ENCODE measurements around the gene CDC25C. TPM values are rescaled to one million over a fixed set of nuclear protein-coding genes. Genes with fewer than 3 reads are reported as not detected.
A peak's percentile ranks its signal among the peaks of the same experiment; 100 is the strongest.

Gene CDC25C
- total and polyA plus RNA-seq, 9 of the 15 experiments (the other 6 are each of a cell fraction or from before 2014, with no cell fraction given): 19.1 to 63.7 (median 31.9) TPM

- ChIA-PET POLR2A (interaction anchor here (0.6 to 7.9 kb wide), 14 partner anchors 9 to 448 kb away, joined by 3 to 416 read pairs (median 4); partner anchors contain the start of genes BRD8, CDC23, KDM3B and KIF20A), CTCF (ENCODE audit: low intra/inter-chr PET ratio) (interaction anchor here (1.0 to 5.4 kb wide), 2 partner anchors 16 to 158 kb away, joined by 3 to 31 read pairs; partner anchors contain the start of genes KDM3B and KIF20A)
- DNase-seq (ENCODE audit: extremely low read depth in 1 of 4, low spot score in 3 of 4) (peak; percentile 78 to 94 (median 86)), ATAC-seq (peak; percentile 61), FAIRE-seq (peak; percentile 86)
- peak overlapping the region; percentile 97 for H3K27ac ChIP-seq (ENCODE audit: extremely low read depth, low read depth, low read length)
- intact Hi-C loops (cut with micrococcal nuclease) (no loop called here), in situ Hi-C loops (cut with MboI) (no loop called here)
- peaks cover 5% of the 10 kb centered on the region for H3K9me1 ChIP-seq (ENCODE audit: control insufficient read depth, insufficient read depth, low read length)
- peaks cover 26% of the 10 kb centered on the region for H3K36me3 ChIP-seq (ENCODE audit: control insufficient read depth, insufficient read depth, low read length)
- 0 out of 2 replicates have a peak, but pooled peaks cover 7% of the 10 kb centered on the region for H4K20me1 ChIP-seq (replicated peaks; ENCODE audit: control insufficient read depth, insufficient read depth, low read length)
- peaks cover 9 to 28% of the 10 kb centered on the region in 2 experiments for H3K4me1 ChIP-seq (replicated peaks in 1 of 2; ENCODE audit: control insufficient read depth in 2 of 2, insufficient read depth in 2 of 2, low read length in 2 of 2)
- peak overlapping the region; percentile 91 to 96 for H3K9ac ChIP-seq (ENCODE audit: insufficient read depth in 1 of 2, low read depth in 2 of 2, low read length in 2 of 2)
- no peaks in the 10 kb centered on the region for H3K9me3 ChIP-seq (replicated peaks; ENCODE audit: control insufficient read depth, insufficient read depth, low read depth, low read length)
- H3K79me2 ChIP-seq (ENCODE audit: control insufficient read depth, insufficient read depth, low read length): peaks cover 39% of the 10 kb centered on the region
- peak overlapping the region; percentile 99 for H3K4me2 ChIP-seq (ENCODE audit: insufficient read depth, low read length)
- BruUV-seq (replicated peaks): TSS peak; percentile 98
- H2AFZ ChIP-seq (ENCODE audit: low read depth, low read length): peak overlapping the region; percentile 98
- no peaks in the 10 kb centered on the region for H3K27me3 ChIP-seq (ENCODE audit: control insufficient read depth in 2 of 2, insufficient read depth in 2 of 2, low read length in 2 of 2)
- WGBS (ENCODE audit: insufficient coverage, low coverage, missing lambda C conversion rate): 3% methylated on average over 11 of the region's 13 CpGs
- peak overlapping the region; percentile 63 for H3K4me3 ChIP-seq
- TF ChIP-seq ADNP (tag; IDR thresholded peaks at IDR 0.05) (no peak), TAF15 (IDR thresholded peaks at IDR 0.05; ENCODE audit: low read depth, low read length) (no peak), KDM5B (IDR thresholded peaks at IDR 0.05; ENCODE audit: insufficient replicate concordance, low read depth, low read length) (peak; percentile 43), OTX1 (CRISPR knock-in tag; IDR thresholded peaks at IDR 0.05) (no peak; the same call in 1 of the 2 replicates), HOMEZ (CRISPR knock-in tag; IDR thresholded peaks at IDR 0.05) (no peak), ZNF253 (CRISPR knock-in tag; conservative IDR thresholded peaks at IDR 0.05) (no peak), RCOR1 (IDR thresholded peaks at IDR 0.05; ENCODE audit: borderline replicate concordance in 1 of 2, low read depth in 2 of 2, low read length in 2 of 2) (peak in 1 of 2 experiments; percentile 84; a peak in 3 of 4 replicates), ZKSCAN8 (CRISPR knock-in tag; IDR thresholded peaks at IDR 0.05) (0 out of 2 replicates have a peak, but pooled peaks have one; percentile 62), RBM39 (optimal IDR thresholded peaks at IDR 0.05; ENCODE audit: low read depth, low read length) (peak; percentile 81), GABPA (tag; conservative IDR thresholded peaks at IDR 0.05; ENCODE audit: low read depth) (peak; percentile 66; the same call in 1 of the 2 replicates), SRSF9 (IDR thresholded peaks at IDR 0.05; ENCODE audit: borderline replicate concordance, low read depth, low read length) (no peak)
Measured at GRCh38 chr5:138336952-138337684, 5.5 kb upstream of the CDC25C start.

Measured in K562 (cell line).